GM12891 (cell line): ENCODE results near the gene DCC.

Experiments used
- PAX5 ChIP-seq: IDR thresholded peaks from 2 replicates; pipeline ENCODE4 v1.6.1; 2011; ENCODE audit warnings: low read length, moderate library complexity, mild to moderate bottlenecking; ENCODE audit not compliant: insufficient read depth, severe bottlenecking
- POLR2A ChIP-seq: IDR thresholded peaks from 2 replicates; pipeline ENCODE4 v1.6.1; 2011; ENCODE audit warnings: low read depth, low read length, control low read depth
- POLR2AphosphoS5 ChIP-seq: IDR thresholded peaks from 2 replicates; pipeline ENCODE4 v1.6.1; 2011; ENCODE audit warnings: low read depth, low read length, control low read depth
- POU2F2 ChIP-seq: IDR thresholded peaks from 2 replicates; pipeline ENCODE4 v1.6.1; 2011; ENCODE audit warnings: low read depth, mild to moderate bottlenecking, control low read depth, low read length, moderate library complexity
- SPI1 ChIP-seq: IDR thresholded peaks from 2 replicates; pipeline ENCODE4 v1.6.1; 2011; ENCODE audit warnings: low read depth, low read length, control low read depth
- TAF1 ChIP-seq: IDR thresholded peaks from 2 replicates; pipeline ENCODE4 v1.6.1; 2011; ENCODE audit warnings: low read depth, low read length, control low read depth

DNA sequence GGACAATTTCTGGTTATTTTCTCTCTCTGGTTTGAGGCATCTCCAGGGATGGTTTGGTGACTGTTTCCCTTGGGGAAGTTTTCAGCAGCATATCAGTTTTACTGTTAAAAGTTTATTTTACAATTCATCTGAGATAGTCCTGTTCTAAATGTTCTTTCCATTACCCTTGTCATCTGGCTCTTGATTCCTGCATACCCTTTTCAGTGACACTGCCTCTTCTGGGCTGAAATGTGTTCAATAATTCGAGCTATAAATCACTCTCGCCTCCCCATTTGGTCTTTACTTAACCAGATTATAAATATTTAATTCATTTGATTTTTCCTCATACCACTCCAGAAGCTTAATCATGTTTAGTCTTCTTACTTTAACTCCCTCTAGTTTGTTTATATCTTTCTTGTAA is 9.5 kb downstream of the DCC start:
- TF ChIP-seq POLR2A (no peak), TAF1 (no peak), POLR2AphosphoS5 (no peak), POU2F2 (no peak), PAX5 (no peak), SPI1 (no peak)
